Subcutaneous adipose tissue (tissue), 4 donors: ENCODE measurements around the gene GRIA4. TPM values are rescaled to one million over a fixed set of nuclear protein-coding genes. Genes with fewer than 3 reads are reported as not detected.

Source experiments
- total RNA-seq, 4 donors: library from RNA; depleted of rRNA; stranded (reverse); fragments of >200 nt; gene quantifications; one replicate each; pipeline ENCODE4 v1.1.0, GENCODE V29; 2016
- TF ChIP-seq, protein P1 (sequence below): fragments of 450-650 bp; IDR thresholded peaks from one replicate; pipeline ENCODE4 v1.5.1; 2016; ENCODE audit warnings: low read depth, mild to moderate bottlenecking, control low read depth, antibody characterized with exemption, moderate library complexity

GRIA4 gene
- total RNA-seq, 4 donors from 2014 or later: not detected

- TF ChIP-seq, protein P1, sequence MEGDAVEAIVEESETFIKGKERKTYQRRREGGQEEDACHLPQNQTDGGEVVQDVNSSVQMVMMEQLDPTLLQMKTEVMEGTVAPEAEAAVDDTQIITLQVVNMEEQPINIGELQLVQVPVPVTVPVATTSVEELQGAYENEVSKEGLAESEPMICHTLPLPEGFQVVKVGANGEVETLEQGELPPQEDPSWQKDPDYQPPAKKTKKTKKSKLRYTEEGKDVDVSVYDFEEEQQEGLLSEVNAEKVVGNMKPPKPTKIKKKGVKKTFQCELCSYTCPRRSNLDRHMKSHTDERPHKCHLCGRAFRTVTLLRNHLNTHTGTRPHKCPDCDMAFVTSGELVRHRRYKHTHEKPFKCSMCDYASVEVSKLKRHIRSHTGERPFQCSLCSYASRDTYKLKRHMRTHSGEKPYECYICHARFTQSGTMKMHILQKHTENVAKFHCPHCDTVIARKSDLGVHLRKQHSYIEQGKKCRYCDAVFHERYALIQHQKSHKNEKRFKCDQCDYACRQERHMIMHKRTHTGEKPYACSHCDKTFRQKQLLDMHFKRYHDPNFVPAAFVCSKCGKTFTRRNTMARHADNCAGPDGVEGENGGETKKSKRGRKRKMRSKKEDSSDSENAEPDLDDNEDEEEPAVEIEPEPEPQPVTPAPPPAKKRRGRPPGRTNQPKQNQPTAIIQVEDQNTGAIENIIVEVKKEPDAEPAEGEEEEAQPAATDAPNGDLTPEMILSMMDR: no peak
Observed at GRCh38 chr11:105786741-105787140, 176.9 kb downstream of the GRIA4 start.

DNA sequence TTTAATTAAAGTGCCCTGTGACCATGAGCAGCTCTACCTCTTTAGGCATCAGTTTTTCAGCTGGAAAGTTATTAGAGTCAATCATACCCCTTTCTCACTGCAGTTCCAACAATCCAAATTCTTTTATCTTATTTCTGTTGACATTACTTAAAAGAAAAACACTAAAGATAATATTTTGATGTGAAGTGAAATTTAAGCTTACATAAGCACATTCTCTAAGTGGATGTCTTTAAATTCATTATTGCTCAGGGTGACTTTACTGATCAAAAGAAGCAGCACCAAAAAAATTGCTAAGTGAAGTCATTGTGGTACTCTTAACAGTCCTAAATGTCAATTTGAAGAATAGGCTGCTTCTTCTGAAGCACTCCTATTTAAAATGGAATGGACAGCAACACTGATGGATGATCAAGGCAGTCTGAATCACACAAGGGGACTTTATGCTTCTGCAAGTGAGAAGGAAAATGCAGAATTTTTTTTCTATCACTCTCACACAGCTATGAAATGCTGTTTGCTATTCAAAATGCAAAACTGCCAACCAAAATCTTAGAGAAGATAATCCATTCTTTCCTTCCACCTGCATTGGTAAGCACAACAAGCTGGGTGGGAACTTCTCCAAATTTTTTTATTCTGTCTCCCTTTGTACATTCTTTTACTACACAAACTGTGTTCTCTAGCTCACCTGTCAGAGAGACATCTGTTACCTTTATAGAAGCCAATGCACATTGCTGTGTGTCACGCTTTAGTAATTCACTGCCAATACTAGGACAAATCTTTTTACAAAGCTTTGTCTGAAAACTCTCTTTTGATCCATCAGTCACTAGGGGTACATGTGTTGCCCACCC lies 179.9 kb downstream of the GRIA4 start:
- TF ChIP-seq, protein P1: no peak

DNA sequence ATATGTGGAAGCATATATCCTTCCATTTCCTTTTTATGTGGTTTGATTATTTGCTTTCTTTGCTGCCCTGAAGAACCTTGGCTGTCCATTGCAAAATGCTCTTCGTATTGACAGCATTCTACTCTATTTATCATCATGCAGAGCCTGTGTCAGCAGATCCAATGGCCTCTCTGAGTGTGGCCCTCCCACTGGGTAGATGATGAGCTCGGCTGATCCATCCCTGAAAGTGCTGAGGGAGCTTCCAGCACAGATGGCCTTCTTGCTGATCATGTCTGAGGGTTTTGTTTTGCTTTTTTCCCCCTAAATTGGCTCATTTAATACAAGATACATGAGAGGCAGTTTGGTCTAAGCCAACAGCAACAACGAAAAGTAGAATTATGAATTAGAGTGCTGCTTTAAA lies 181.0 kb downstream of the GRIA4 start:
- TF ChIP-seq, protein P1: no peak

DNA sequence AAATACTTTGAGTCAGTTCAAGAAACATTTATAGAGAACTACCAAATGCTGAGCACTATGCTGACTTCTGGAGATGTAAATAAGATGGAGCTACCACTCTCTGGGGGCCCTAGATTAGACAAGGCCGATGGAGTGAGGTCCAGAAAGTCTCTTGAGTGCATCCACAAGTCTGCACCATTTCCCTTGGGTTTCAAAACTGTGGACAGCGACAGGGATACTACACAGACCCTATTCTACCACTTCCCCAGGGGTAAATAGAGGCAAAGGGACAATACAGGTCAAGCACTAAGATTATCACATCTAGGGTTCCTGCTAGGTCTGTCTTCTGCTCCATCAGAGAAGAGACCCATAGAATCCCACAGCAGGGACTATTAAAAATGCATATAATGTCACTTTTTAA lies 183.2 kb downstream of the GRIA4 start:
- TF ChIP-seq, protein P1: no peak

DNA sequence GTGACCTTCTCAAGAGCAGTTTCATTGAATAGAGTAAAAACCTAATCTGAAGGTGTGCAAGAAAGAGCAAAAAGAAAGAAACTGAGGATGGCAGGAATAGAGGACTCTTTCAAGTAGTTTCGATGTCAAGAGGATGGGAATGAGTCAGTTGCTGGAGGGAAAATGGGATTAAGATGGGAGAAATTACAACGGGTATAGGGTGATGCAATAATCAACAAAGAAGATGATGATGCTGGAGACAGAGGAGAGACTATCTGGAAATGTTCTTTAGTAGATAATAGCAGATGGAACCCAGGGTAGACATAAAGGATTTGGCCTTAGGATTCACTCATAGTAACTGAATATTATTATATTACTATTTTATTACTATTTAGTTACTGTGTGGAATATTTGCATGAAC lies 189.4 kb downstream of the GRIA4 start:
- TF ChIP-seq, protein P1: no peak

GRCh38 chr11:105799728-105800462 lies 190.0 kb downstream of the GRIA4 start:
- TF ChIP-seq, protein P1: no peak

DNA sequence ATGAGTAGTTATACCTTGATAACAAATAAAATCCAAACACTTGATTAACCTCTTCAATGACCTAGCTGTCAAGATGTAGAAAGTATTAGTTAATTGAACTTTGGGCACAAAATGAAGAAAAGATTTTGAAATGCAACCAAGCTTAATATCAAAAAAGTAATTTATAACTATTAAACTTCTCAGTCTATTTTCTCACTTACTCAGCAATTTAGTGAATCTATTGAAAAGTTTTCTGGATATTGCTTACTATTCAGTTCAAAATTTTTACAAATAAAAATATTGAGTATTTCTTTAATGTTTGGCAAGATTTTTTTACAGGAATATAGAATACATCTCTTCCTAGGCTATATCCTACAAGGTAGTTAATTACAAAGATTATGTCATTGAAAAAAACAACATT lies 192.5 kb downstream of the GRIA4 start:
- TF ChIP-seq, protein P1: no peak
